Thymus (tissue), 11 donors: ENCODE data around the gene SERTAD1. TPM values are rescaled to one million over a fixed set of nuclear protein-coding genes. Genes with fewer than 3 reads are reported as not detected.
"Not testable (repeated sequence)": the region's sequence is repeated elsewhere in the genome, so short reads cannot be mapped to it uniquely, and the experiment has no call there.

Experiments
- DNase-seq, 9 donors: peaks; one replicate each; pipeline ENCODE4 v3.0.0-alpha.2; 2013; ENCODE audit warnings: low spot score in 9 of 9, low read depth in 6 of 9, missing footprints in 1 of 9
- H3K27ac ChIP-seq, 2 donors: one replicate each; pipeline ENCODE4 v1.5.1; 2013; ENCODE audit warnings: control low read depth in 1 of 2, low read depth in 1 of 2, low read length in 1 of 2, mild to moderate bottlenecking in 1 of 2, moderate library complexity in 1 of 2
- H3K27me3 ChIP-seq, 2 donors: one replicate each; pipeline ENCODE4 v1.5.1; 2013; ENCODE audit warnings: low read length in 1 of 2; ENCODE audit not compliant: control insufficient read depth in 2 of 2, insufficient read depth in 1 of 2
- H3K36me3 ChIP-seq, 2 donors: one replicate each; pipeline ENCODE4 v1.5.1; 2013; ENCODE audit warnings: low read length in 1 of 2, mild to moderate bottlenecking in 1 of 2, moderate library complexity in 1 of 2; ENCODE audit not compliant: control insufficient read depth in 2 of 2, insufficient read depth in 2 of 2
- H3K4me1 ChIP-seq, 2 donors: one replicate each; pipeline ENCODE4 v1.5.1; 2013; ENCODE audit warnings: low read length in 2 of 2; ENCODE audit not compliant: control insufficient read depth in 2 of 2, insufficient read depth in 2 of 2
- H3K4me3 ChIP-seq, 2 donors: one replicate each; pipeline ENCODE4 v1.5.1; 2013; ENCODE audit warnings: low read length in 2 of 2, control low read depth in 1 of 2, mild to moderate bottlenecking in 1 of 2
- H3K9me3 ChIP-seq, 2 donors: one replicate each; pipeline ENCODE4 v1.5.1; 2013; ENCODE audit warnings: low read length in 1 of 2, mild to moderate bottlenecking in 1 of 2; ENCODE audit not compliant: control insufficient read depth in 2 of 2, insufficient read depth in 1 of 2
- WGBS: extraction: QIAGEN DNeasy Blood & Tissue Kit; methylation state at CpG from one replicate; pipeline ENCODE4 v1.1.7; 2013; 5-methylcytosine and 5-hydroxymethylcytosine counted together
- polyA plus RNA-seq: library from polyadenylated mRNA; stranded (reverse); fragments of 200-250 nt; gene quantifications from one replicate; pipeline ENCODE4 v1.2.3, GENCODE V29; 2013
- total RNA-seq: library from RNA; stranded (reverse); fragments of 120-200 nt; gene quantifications from one replicate; pipeline ENCODE4 v1.2.4, GENCODE V29; 2013
- donor health status: healthy.

Gene SERTAD1
- total and polyA plus RNA-seq, 2 donors, result 7.6 to 15.4 TPM

DNA sequence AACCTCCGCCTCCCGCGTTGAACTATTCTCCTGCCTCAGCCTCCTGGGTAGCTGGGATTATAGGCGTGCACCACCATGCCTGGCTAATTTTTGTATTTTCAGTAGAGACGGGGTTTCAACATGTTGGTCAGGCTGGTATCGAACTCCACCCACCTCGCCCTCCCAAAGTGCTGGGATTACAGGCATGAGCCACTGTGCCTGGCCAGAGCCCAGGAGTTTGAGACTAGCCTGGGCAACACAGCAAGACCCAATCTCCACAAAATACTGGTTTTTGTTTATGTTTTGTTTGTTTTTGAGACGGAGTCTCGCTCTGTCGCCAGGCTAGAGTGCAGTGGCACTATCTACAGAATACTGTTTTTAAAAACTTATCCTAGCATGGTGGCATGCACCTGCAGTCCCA lies 4.5 kb upstream of the SERTAD1 start:
- 99% methylated on average over 10 of the region's 10 CpGs for WGBS
- not testable (repeated sequence) for DNase-seq, H3K36me3 ChIP-seq, H3K9me3 ChIP-seq, H3K4me3 ChIP-seq, H3K27me3 ChIP-seq, H3K27ac ChIP-seq
- H3K4me1 ChIP-seq, result peaks cover 13 to 22% of the 10 kb centered on the region in 2 donors

DNA sequence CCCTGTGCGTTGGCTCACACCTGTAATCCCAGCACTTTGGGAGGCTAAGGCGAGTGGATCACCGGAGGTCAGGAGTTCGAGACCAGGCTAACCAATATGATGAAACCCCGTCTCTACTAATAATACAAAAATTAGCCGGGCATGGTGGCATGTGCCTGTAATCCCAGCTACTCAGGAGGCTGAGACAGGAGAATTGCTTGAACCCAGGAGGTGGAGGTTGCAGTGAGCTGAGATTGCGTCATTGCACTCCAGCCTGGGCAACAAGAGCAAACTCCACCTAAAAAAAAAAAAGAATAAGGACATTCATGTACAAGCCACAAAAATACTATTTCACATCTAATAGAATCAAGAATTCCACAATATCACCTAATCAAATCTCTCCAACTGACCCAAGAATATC lies 2.4 kb upstream of the SERTAD1 start:
- not testable (repeated sequence) for H3K4me3 ChIP-seq, H3K27me3 ChIP-seq, DNase-seq, H3K9me3 ChIP-seq, H3K27ac ChIP-seq, H3K36me3 ChIP-seq
- 96% methylated on average over 7 of the region's 7 CpGs for WGBS
- peaks cover 6 to 17% of the 10 kb centered on the region in 2 donors for H3K4me1 ChIP-seq

DNA sequence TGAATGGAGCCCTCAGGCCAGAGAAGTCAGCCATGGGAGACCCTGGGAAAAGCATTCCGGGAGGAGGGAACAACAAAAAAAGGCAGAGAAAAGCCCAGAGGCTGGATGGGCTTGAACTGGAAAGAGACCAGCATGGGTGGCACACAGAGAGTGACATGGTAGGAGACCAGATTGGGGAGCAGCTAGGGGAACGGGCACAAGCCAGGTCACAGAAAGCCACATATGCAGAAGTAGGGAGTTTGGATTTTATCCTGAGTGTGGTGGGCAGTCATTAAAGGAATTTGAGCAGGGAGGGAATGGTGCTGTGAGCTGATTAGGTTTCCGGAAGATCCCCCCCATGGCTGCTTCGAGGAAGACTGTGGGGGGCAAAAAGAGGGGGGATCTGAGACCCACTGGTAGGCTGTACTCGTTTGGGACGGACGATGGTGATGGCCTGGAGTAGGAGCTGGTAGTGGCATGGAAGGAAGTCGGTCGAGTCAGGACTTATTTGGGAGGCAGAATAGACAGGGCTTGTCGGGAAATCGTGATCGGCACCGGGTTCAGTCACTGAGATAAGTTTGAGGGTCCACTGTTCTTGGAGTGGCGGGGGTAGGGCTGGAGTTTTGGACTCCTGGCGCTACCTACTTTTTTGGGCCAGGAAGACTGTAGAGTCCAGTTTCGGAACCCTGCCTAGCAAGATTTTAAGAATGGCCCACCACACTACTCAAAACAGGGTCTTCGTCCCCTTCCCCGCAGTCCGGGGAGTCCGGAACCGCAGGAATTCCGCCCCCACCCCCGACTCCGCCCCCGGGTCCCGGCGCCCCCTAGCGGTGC lies 949 bp downstream of the SERTAD1 start:
- H3K27me3 ChIP-seq, result peaks cover 0 to 2% of the 10 kb centered on the region in 2 donors
- H3K4me1 ChIP-seq, result peaks cover 10 to 22% of the 10 kb centered on the region in 2 donors
- peak overlapping the region; percentile 72 to 82 for H3K4me3 ChIP-seq
- peak overlapping the region; percentile 87 to 94 for H3K27ac ChIP-seq
- no peaks in the 10 kb centered on the region for H3K9me3 ChIP-seq
- DNase-seq, result peak in 1 of 9 donors; percentile 21
- H3K36me3 ChIP-seq, result peaks cover 6 to 11% of the 10 kb centered on the region in 2 donors
- WGBS, result 3% methylated on average over 28 of the region's 28 CpGs

DNA sequence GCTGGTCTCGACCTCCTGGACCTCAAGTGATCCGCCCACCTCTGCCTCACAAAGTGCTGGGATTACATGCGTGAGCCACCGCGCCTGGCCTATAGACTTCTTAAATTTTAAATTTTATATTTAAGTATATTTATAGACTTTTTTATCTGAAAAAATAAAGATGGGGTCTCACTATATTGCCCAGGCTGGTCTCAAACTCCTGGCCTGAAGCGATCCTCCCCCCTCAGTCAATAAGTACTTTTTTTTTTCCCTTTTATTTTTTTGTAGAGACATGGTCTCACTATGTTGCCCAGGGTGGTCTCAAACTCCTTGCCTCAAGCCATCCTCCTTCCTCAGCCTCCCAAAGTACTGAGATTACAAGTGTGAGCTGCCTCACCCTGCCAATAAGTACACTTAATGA lies 1.9 kb downstream of the SERTAD1 start:
- DNase-seq, result no peak

DNA sequence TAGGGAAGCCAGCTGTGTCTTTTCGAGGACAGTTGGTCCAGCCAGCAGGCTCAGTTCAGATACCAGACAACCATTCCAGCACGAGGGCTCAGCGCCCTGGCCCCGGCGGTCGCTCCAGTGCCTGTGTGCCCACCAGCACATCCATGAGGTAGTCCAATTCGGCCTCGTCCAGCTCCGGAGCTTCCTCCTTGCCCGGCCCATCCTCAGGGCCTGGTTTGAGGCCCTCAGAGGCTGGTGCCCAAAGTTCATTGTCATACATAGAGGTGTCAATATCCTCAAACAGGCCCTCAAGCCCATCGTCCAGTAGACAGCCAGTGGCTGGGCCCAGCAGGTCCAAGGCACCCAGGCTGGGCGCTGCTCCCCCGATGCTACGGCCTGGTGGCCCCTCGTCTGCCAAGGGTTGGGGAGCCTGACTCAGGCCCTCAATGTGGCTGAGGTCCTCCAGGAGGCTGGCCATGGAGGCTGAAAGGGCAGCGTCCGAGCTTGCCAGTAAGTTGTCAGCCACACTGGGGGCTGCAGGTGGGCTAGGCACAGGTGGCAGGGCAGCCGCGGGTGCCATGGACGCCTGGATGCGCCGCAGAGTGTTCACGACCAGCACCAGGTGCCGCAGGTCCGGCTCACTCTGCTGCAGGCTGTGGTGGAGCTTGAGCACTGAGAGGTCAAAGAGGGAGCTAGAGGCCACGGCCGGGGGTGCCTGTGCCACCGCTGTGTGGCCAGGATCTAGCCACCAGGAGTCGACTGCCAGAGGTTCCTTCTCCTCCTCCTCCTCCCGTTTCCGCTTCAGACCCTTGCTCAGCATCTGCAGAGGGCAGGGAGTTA lies 2.8 kb downstream of the SERTAD1 start:
- H3K4me1 ChIP-seq, result peaks cover 10 to 22% of the 10 kb centered on the region in 2 donors
- no peak for DNase-seq

More for the DNA sequence above, 1.9 kb downstream of the SERTAD1 start:
- peaks cover 0 to 2% of the 10 kb centered on the region in 2 donors for H3K27me3 ChIP-seq
- no peak overlapping the region for H3K4me3 ChIP-seq
- no peaks in the 10 kb centered on the region for H3K9me3 ChIP-seq
- H3K27ac ChIP-seq, result no peak overlapping the region
- peaks cover 6 to 11% of the 10 kb centered on the region in 2 donors for H3K36me3 ChIP-seq
- 98% methylated on average over 6 of the region's 6 CpGs for WGBS
- peaks cover 10 to 22% of the 10 kb centered on the region in 2 donors for H3K4me1 ChIP-seq

DNA sequence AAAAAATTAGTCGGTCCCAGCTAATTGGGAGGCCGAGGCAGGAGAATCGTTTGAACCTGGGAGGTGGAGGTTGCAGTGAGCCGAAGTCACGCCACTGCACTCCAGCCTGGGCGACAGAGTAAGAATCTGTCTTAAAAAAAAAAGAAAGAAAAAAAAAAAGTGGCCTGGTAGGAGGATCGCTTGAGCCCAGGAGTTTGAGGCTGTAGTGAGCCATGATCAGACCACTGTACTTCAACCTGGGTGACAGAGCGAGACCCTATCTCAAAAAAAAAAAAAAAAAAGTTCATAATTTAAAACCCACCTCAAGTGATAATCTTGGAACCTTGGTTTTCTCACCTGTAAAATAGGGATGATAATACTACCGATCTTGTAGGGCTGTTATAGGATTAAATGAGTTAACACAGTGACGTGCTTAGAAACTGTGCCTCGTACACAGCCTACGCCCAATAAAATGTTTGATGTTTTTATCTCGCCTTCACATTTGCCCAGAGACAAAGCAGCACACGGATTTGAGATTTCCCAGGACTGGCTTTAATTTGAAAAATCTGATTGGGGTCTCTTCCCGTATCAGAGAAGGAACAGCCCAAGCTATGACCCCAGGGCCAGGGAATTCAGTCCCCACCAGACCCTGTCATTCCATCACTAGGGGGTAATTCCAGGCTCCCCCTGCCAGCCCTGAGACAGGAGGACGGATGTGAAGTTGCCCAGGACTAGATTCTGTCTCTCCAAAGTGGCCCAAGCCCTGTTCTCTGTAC lies 3.6 kb downstream of the SERTAD1 start:
- 95% methylated on average over 16 of the region's 16 CpGs for WGBS
- Histone ChIP-seq H3K27ac (peak overlapping the region in 1 of 2 donors; percentile 26), H3K27me3 (peaks cover 0 to 6% of the 10 kb centered on the region in 2 donors), H3K36me3 (peaks cover 6 to 11% of the 10 kb centered on the region in 2 donors), H3K4me3 (no peak overlapping the region), H3K9me3 (no peaks in the 10 kb centered on the region), H3K4me1 (peaks cover 10 to 22% of the 10 kb centered on the region in 2 donors)
- DNase-seq, result no peak

More for the DNA sequence above, 2.8 kb downstream of the SERTAD1 start:
- peaks cover 6 to 11% of the 10 kb centered on the region in 2 donors for H3K36me3 ChIP-seq
- H3K27ac ChIP-seq, result peak overlapping the region in 1 of 2 donors; percentile 18
- no peaks in the 10 kb centered on the region for H3K9me3 ChIP-seq
- 98% methylated on average over 31 of the region's 31 CpGs for WGBS
- H3K27me3 ChIP-seq, result peaks cover 0 to 2% of the 10 kb centered on the region in 2 donors
- no peak overlapping the region for H3K4me3 ChIP-seq

DNA sequence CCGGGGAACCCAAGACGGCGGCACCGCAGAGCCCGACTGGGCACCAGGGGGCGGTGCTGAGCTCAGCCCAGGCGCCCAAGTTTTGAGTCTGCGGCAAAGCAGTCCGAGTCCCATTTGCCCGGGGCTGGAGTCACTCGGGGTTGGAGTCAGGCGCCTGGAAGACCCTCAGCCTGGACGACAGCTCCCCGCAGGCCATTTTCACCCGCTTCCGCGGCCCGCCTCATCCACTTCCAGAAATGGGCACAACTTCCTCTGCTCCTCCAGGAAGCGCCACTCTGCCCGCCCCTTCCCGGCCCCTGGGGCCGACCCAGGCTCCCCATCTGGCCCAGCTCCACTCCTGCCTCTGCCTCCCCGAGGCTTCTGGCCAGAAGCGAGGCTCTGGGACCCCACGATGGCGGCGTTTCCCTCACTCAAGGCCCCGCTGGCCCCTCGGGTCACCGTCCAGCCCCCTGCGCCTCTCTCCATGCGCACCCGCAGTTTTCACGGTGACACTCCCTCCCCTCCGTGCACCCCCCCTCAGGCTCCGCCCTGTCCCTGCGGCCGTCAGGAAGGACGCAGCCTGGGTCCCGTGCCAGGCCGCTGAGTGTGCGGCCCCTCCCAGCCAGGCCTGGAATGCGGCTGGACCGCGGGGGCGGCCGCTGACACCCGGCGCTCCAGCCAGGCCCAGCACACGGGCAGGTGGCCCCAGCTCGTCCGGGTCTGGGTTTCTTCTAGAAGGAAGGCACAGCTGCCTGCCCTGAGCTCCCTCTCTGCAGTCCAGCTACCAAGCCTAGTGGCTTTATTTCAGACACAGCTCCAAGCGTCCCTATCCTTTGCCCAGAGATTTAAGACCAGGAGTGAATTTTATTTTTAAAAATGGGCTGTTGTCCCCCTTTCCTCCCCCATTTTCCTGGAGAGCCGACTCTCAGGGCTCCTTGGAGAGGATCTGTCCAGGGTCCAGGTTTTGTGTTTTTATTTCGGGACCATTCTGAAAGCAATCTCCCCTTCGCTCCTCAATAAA lies 4.7 kb downstream of the SERTAD1 start:
- Histone ChIP-seq H3K27ac (peak overlapping the region; percentile 90 to 96), H3K9me3 (no peaks in the 10 kb centered on the region), H3K4me1 (peaks cover 7 to 23% of the 10 kb centered on the region in 2 donors), H3K36me3 (peaks cover 6 to 11% of the 10 kb centered on the region in 2 donors), H3K27me3 (peaks cover 0 to 6% of the 10 kb centered on the region in 2 donors), H3K4me3 (peak overlapping the region; percentile 83 to 89)
- DNase-seq, result peak in 7 of 9 donors; percentile 49 to 80 (median 69)
- 4% methylated on average over 56 of the region's 56 CpGs for whole genome bisulfite sequencing

DNA sequence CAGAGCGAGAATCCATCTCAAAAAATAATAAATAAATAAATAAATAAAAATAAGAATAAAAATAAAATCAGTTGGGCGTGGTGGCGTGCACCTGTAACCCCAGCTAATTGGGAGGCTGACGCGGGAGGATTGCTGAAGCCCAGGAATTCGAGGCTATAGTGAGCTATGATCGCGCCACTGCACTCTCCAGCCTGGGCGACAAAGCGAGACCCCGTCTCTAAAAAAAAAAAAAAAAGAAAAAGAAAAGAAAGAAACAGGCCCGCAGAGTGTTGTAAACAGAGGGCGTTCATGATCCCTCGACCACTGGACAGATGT lies 5.4 kb downstream of the SERTAD1 start:
- 65% methylated on average over 14 of the region's 14 CpGs for WGBS
- Histone ChIP-seq H3K4me3 (peak overlapping the region; percentile 83 to 89), H3K4me1 (peaks cover 7 to 22% of the 10 kb centered on the region in 2 donors), H3K27me3 (peaks cover 0 to 6% of the 10 kb centered on the region in 2 donors), H3K36me3 (peaks cover 6 to 11% of the 10 kb centered on the region in 2 donors), H3K9me3 (no peaks in the 10 kb centered on the region), H3K27ac (no peak overlapping the region)
- DNase-seq, result no peak
